Activated T-helper 1 cell treated with anti-CD3 and anti-CD28 coated beads, Interleukin-12 subunit alpha, Interleukin-12 subunit beta, Interleukin-2, Interleukin-4 antibody, amounts not matched to agents 30 ng/mL and 10 ng/mL and 1 ng/mL, durations not matched to agents 14 hours and 24 hours and 36 hours (primary cell): ENCODE results near the gene SPTBN4. TPM values are rescaled to one million over a fixed set of nuclear protein-coding genes. Genes with fewer than 3 reads are reported as not detected.

Source experiments
- DNase-seq: peaks from one replicate; pipeline ENCODE4 v3.0.0; 2021; ENCODE audit warnings: low spot score
- H3K27ac Mint-ChIP-seq: one replicate; pipeline ENCODE4 v1.8.0; 2021; ENCODE audit warnings: mild to moderate bottlenecking, mixed read lengths
- H3K27me3 Mint-ChIP-seq: one replicate; pipeline ENCODE4 v1.8.0; 2022; ENCODE audit warnings: mild to moderate bottlenecking, moderate library complexity, mixed read lengths; ENCODE audit not compliant: insufficient read depth
- H3K36me3 Mint-ChIP-seq: one replicate; pipeline ENCODE4 v1.8.0; 2021; ENCODE audit warnings: low read depth, mixed read lengths
- H3K4me1 Mint-ChIP-seq: one replicate; pipeline ENCODE4 v1.8.0; 2021; ENCODE audit warnings: low read depth, mixed read lengths
- H3K4me3 Mint-ChIP-seq: one replicate; pipeline ENCODE4 v1.8.0; 2021; ENCODE audit warnings: mild to moderate bottlenecking, moderate library complexity, mixed read lengths
- H3K9me3 Mint-ChIP-seq: one replicate; pipeline ENCODE4 v1.8.0; 2021; ENCODE audit warnings: mixed read lengths
- intact Hi-C: fragments of 100-400 bp; cut with micrococcal nuclease; formaldehyde crosslinking; loops from one replicate; pipeline ENCODE4 v1.15.1; 2024
- total RNA-seq: library from RNA; stranded (reverse); gene quantifications from 2 replicates; pipeline ENCODE4 v1.2.3, GENCODE V29; 2022

Gene SPTBN4
- total RNA-seq, 1 donor from 2014 or later = 0.21 TPM

- no peak for DNase-seq
- no peak overlapping the region for H3K4me3 Mint-ChIP-seq
- H3K27ac Mint-ChIP-seq = no peak overlapping the region
- H3K9me3 Mint-ChIP-seq = no peaks in the 10 kb centered on the region
- intact Hi-C loops = no loop called here
- H3K36me3 Mint-ChIP-seq = no peaks in the 10 kb centered on the region
- no peaks in the 10 kb centered on the region for H3K4me1 Mint-ChIP-seq
- H3K27me3 Mint-ChIP-seq = peaks cover 15% of the 10 kb centered on the region
Measured at GRCh38 chr19:40506099-40506498, 39.3 kb downstream of the SPTBN4 start.

DNA sequence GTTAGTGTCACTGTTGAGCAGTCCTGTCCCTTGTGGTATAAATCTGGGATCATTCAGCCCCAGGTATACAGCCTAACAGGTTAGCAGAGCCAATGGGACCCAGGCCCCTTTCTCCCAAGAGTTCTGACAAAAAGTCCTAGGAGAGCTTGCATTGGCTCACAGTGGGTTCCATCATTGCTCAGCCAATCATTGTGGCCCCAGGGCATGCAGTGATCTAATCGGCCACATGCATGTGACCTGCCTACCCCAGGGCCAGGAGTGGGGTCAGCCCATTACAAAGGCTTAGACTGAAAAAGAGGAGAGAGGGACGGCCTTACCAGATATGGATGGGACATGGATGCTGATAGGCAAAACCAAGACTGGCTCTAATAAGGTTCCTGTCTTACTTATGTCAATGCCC is 41.1 kb downstream of the SPTBN4 start:
- H3K36me3 Mint-ChIP-seq = no peaks in the 10 kb centered on the region
- peaks cover 28% of the 10 kb centered on the region for H3K27me3 Mint-ChIP-seq
- H3K27ac Mint-ChIP-seq = no peak overlapping the region
- no peaks in the 10 kb centered on the region for H3K4me1 Mint-ChIP-seq
- H3K9me3 Mint-ChIP-seq = no peaks in the 10 kb centered on the region
- no peak for DNase-seq
- no peak overlapping the region for H3K4me3 Mint-ChIP-seq
- intact Hi-C loops = no loop called here

- Mint-ChIP-seq H3K9me3 (no peaks in the 10 kb centered on the region), H3K4me1 (no peaks in the 10 kb centered on the region)
Measured at GRCh38 chr19:40508739-40509260, 42.0 kb downstream of the SPTBN4 start.

GRCh38 chr19:40510526-40511115 is 43.8 kb downstream of the SPTBN4 start:
- H3K9me3 Mint-ChIP-seq = no peaks in the 10 kb centered on the region
- intact Hi-C loops = no loop called here
- H3K4me1 Mint-ChIP-seq = no peaks in the 10 kb centered on the region
- DNase-seq = no peak
- peaks cover 32% of the 10 kb centered on the region for H3K27me3 Mint-ChIP-seq
- H3K36me3 Mint-ChIP-seq = no peaks in the 10 kb centered on the region
- H3K27ac Mint-ChIP-seq = no peak overlapping the region
- no peak overlapping the region for H3K4me3 Mint-ChIP-seq

More at GRCh38 chr19:40508739-40509260, 42.0 kb downstream of the SPTBN4 start:
- Mint-ChIP-seq H3K27ac (no peak overlapping the region), H3K36me3 (no peaks in the 10 kb centered on the region), H3K27me3 (peaks cover 29% of the 10 kb centered on the region), H3K4me3 (no peak overlapping the region)
- intact Hi-C loops = no loop called here
- DNase-seq = no peak

DNA sequence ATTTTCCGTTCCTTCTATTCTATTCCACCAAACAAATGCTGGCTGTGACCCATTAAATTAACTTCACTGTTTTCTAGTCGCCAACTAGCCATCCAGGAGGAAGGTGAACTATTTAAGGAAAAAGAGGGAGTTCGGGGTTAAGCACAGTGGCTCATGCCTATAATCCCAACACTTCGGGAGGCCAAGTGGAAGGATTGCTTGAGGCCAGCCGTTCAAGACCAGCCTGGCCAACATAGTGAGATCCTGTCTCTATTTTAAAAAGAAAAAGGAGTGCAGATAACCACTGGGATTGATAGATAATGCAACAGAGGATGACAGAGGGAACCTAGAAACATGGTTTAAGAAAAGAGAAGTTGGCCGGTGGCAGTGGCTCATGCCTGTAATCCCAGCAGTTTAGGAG is 44.7 kb downstream of the SPTBN4 start:
- intact Hi-C loops = no loop called here
- Mint-ChIP-seq H3K4me1 (no peaks in the 10 kb centered on the region), H3K9me3 (no peaks in the 10 kb centered on the region), H3K27me3 (peaks cover 33% of the 10 kb centered on the region), H3K4me3 (no peak overlapping the region), H3K36me3 (no peaks in the 10 kb centered on the region), H3K27ac (no peak overlapping the region)
- no peak for DNase-seq

DNA sequence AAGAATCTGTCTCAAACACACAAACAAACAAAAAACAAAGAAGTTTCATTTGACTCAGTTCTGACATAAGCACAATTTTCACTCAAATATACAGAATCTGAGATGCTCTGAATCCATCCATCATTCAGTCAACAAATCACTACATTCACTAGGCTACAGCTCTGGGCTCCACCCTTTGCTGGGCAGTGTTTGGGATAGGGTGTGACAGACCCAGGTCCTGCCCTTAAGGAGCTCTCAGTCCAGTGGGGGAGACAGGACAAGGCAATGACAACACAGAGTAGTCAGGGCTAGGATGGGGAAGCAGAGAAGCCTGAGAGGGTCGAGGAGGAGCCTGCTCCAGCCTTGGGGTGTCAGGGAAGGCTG is 45.3 kb downstream of the SPTBN4 start:
- Mint-ChIP-seq H3K36me3 (no peaks in the 10 kb centered on the region), H3K27ac (no peak overlapping the region), H3K4me3 (no peak overlapping the region), H3K27me3 (peaks cover 36% of the 10 kb centered on the region), H3K9me3 (no peaks in the 10 kb centered on the region), H3K4me1 (no peaks in the 10 kb centered on the region)
- no peak for DNase-seq
- intact Hi-C loops = no loop called here

DNA sequence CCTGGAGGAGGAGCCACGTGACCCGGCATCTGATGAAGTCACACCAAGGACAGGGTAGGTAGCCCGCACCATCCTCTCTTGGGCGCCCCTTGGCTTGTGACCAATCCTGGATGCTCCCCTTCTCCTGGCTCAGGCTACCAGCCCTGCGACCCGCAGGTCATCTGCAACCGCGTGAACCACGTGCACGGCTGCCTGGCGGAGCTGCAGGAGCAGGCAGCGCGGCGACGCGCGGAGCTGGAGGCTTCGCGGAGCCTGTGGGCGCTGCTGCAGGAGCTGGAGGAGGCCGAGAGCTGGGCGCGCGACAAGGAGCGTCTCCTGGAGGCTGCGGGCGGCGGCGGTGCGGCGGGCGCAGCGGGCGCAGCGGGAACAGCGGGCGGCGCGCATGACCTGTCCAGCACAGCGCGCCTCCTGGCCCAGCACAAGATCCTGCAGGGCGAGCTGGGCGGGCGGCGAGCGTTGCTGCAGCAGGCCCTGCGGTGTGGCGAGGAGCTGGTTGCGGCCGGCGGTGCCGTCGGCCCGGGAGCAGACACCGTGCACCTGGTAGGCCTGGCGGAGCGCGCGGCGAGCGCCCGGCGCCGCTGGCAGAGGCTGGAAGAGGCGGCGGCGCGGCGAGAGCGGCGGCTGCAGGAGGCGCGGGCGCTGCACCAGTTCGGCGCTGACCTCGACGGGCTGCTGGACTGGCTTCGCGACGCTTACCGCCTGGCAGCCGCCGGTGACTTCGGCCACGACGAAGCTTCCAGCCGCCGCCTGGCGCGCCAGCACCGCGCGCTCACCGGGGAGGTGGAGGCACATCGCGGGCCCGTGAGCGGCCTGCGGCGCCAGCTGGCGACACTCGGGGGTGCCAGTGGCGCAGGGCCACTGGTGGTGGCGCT is 45.9 kb downstream of the SPTBN4 start:
- no peak overlapping the region for H3K4me3 Mint-ChIP-seq
- H3K9me3 Mint-ChIP-seq = no peaks in the 10 kb centered on the region
- H3K27ac Mint-ChIP-seq = no peak overlapping the region
- no peaks in the 10 kb centered on the region for H3K4me1 Mint-ChIP-seq
- no peaks in the 10 kb centered on the region for H3K36me3 Mint-ChIP-seq
- intact Hi-C loops = no loop called here
- H3K27me3 Mint-ChIP-seq = peaks cover 36% of the 10 kb centered on the region
- DNase-seq = no peak

- no peaks in the 10 kb centered on the region for H3K36me3 Mint-ChIP-seq
- H3K9me3 Mint-ChIP-seq = no peaks in the 10 kb centered on the region
- no peak overlapping the region for H3K4me3 Mint-ChIP-seq
- DNase-seq = no peak
- no peak overlapping the region for H3K27ac Mint-ChIP-seq
- intact Hi-C loops = no loop called here
- H3K27me3 Mint-ChIP-seq = peaks cover 36% of the 10 kb centered on the region
- H3K4me1 Mint-ChIP-seq = no peaks in the 10 kb centered on the region
Measured at GRCh38 chr19:40513345-40513678, 46.5 kb downstream of the SPTBN4 start.

DNA sequence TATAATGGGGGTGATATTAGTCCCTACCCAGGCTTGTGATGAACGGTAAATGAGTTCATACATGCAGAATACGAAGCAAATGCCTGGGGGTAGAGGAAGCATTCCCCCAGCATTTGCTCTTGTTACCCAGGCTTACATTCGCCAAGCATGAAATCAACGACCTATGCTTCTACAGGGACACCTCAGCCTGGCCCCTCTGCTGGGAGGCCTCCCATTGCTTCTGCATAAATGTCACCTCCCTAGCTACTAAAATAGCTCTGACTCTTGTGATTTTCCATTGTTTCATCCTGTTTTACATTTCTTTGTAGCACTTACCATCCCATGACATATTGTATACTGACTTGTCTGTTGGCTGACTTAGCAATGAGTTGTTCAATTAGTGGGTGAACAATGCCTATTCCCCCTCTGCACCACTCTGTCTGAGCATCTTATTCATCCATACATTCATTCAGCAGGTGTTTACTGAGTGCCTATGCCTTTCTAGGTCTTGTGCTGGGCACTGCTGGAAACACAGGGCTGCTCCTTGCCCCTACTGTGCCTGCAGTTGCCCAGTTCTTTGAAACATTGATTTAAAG is 47.0 kb downstream of the SPTBN4 start:
- no peaks in the 10 kb centered on the region for H3K36me3 Mint-ChIP-seq
- no peaks in the 10 kb centered on the region for H3K4me1 Mint-ChIP-seq
- H3K27ac Mint-ChIP-seq = no peak overlapping the region
- DNase-seq = no peak
- intact Hi-C loops = no loop called here
- peaks cover 36% of the 10 kb centered on the region for H3K27me3 Mint-ChIP-seq
- no peaks in the 10 kb centered on the region for H3K9me3 Mint-ChIP-seq
- no peak overlapping the region for H3K4me3 Mint-ChIP-seq

- H3K27ac Mint-ChIP-seq = no peak overlapping the region
- H3K9me3 Mint-ChIP-seq = no peaks in the 10 kb centered on the region
- H3K36me3 Mint-ChIP-seq = no peaks in the 10 kb centered on the region
- peaks cover 28% of the 10 kb centered on the region for H3K27me3 Mint-ChIP-seq
- no peak for DNase-seq
- H3K4me1 Mint-ChIP-seq = no peaks in the 10 kb centered on the region
- intact Hi-C loops = no loop called here
- no peak overlapping the region for H3K4me3 Mint-ChIP-seq
Measured at GRCh38 chr19:40517248-40517647, 50.4 kb downstream of the SPTBN4 start.

DNA sequence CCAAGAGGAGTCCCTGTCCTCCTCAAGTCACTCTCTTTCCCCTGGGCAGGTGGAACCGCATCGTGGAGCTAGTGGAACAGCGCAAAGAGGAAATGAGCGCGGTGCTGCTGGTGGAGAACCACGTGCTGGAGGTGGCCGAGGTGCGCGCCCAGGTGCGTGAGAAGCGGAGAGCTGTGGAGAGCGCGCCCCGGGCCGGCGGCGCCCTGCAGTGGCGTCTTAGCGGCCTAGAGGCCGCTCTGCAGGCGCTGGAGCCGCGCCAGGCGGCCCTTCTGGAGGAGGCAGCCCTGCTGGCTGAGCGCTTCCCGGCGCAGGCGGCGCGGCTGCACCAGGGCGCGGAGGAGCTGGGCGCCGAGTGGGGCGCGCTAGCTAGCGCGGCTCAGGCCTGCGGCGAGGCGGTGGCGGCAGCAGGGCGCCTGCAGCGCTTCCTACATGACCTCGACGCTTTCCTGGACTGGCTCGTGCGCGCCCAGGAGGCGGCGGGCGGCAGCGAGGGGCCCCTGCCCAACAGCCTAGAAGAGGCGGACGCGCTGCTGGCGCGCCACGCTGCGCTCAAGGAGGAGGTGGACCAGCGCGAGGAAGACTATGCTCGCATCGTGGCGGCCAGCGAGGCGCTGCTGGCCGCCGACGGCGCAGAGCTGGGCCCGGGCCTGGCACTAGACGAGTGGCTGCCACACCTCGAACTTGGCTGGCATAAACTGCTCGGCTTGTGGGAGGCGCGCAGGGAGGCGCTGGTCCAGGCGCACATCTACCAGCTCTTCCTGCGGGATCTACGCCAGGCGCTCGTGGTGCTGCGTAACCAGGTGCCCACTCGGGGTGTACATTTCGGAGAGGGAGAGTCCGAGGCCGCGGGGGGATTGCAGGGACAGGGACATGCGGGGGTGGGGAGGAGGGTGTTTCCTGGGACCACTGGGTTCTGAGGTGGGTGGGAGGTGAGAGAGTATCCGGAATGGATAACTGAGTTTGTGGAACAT is 52.8 kb downstream of the SPTBN4 start:
- H3K36me3 Mint-ChIP-seq = no peaks in the 10 kb centered on the region
- H3K4me1 Mint-ChIP-seq = no peaks in the 10 kb centered on the region
- H3K9me3 Mint-ChIP-seq = no peaks in the 10 kb centered on the region
- peaks cover 16% of the 10 kb centered on the region for H3K27me3 Mint-ChIP-seq
- no peak overlapping the region for H3K4me3 Mint-ChIP-seq
- peak overlapping the region; percentile 18 for H3K27ac Mint-ChIP-seq
- intact Hi-C loops = no loop called here
- DNase-seq = no peak

- DNase-seq = no peak
- intact Hi-C loops = no loop called here
- peaks cover 14% of the 10 kb centered on the region for H3K27me3 Mint-ChIP-seq
- H3K4me1 Mint-ChIP-seq = no peaks in the 10 kb centered on the region
- no peak overlapping the region for H3K27ac Mint-ChIP-seq
- no peak overlapping the region for H3K4me3 Mint-ChIP-seq
- H3K9me3 Mint-ChIP-seq = no peaks in the 10 kb centered on the region
- H3K36me3 Mint-ChIP-seq = no peaks in the 10 kb centered on the region
Measured at GRCh38 chr19:40521276-40521675, 54.5 kb downstream of the SPTBN4 start.
